Measurements from ENCODE around the gene ASZ1.

Gene ASZ1

GRCh38 chr7:117324960-117325359, 102.3 kb downstream of the ASZ1 start:
- H3K4me2 ChIP-seq (ENCODE audit: low read length) = no peak overlapping the region
- H3K27ac ChIP-seq (ENCODE audit: low read depth, low read length) = no peak overlapping the region
- H3K79me2 ChIP-seq (ENCODE audit: control insufficient read depth, low read length) = no peaks in the 10 kb centered on the region
- H3F3A ChIP-seq (ENCODE audit: control insufficient read depth, insufficient read depth) = no peaks in the 10 kb centered on the region
- no peak for TF ChIP-seq CTCF (IDR thresholded peaks at IDR 0.05; ENCODE audit: low read depth, low read length, poor library complexity, severe bottlenecking)
- no peak for TF ChIP-seq EZH2phosphoT487 (IDR thresholded peaks at IDR 0.05; ENCODE audit: borderline replicate concordance, low read length)
- H4K20me1 ChIP-seq (ENCODE audit: control insufficient read depth, insufficient read depth, low read depth, low read length) = no peaks in the 10 kb centered on the region
- no peaks in the 10 kb centered on the region for H3K36me3 ChIP-seq (ENCODE audit: control insufficient read depth, low read length)
- H3K4me1 ChIP-seq (ENCODE audit: control insufficient read depth, low read length) = no peaks in the 10 kb centered on the region
- H3K4me3 ChIP-seq (ENCODE audit: low read length) = no peak overlapping the region
- peaks cover 14% of the 10 kb centered on the region for H3K27me3 ChIP-seq (ENCODE audit: control insufficient read depth, low read length)
- peaks cover 20% of the 10 kb centered on the region; the same call in 1 of the 2 replicates for H3K9me3 ChIP-seq (ENCODE audit: control insufficient read depth, insufficient read depth, low read length)
- no peaks in the 10 kb centered on the region for H3K9me2 ChIP-seq (replicated peaks; ENCODE audit: control insufficient read depth, low read length)

- Histone ChIP-seq H3K79me2 (ENCODE audit: control insufficient read depth, low read length) (no peaks in the 10 kb centered on the region), H3K4me3 (ENCODE audit: low read length) (no peak overlapping the region), H3K27ac (ENCODE audit: low read depth, low read length) (no peak overlapping the region), H3K36me3 (ENCODE audit: control insufficient read depth, low read length) (no peaks in the 10 kb centered on the region), H3F3A (ENCODE audit: control insufficient read depth, insufficient read depth) (no peaks in the 10 kb centered on the region), H3K9me2 (replicated peaks; ENCODE audit: control insufficient read depth, low read length) (no peaks in the 10 kb centered on the region), H4K20me1 (ENCODE audit: control insufficient read depth, insufficient read depth, low read depth, low read length) (no peaks in the 10 kb centered on the region), H3K4me2 (ENCODE audit: low read length) (no peak overlapping the region), H3K4me1 (ENCODE audit: control insufficient read depth, low read length) (no peaks in the 10 kb centered on the region), H3K27me3 (ENCODE audit: control insufficient read depth, low read length) (peaks cover 19% of the 10 kb centered on the region), H3K9me3 (ENCODE audit: control insufficient read depth, insufficient read depth, low read length) (peaks cover 20% of the 10 kb centered on the region; the same call in 1 of the 2 replicates)
- no peak for TF ChIP-seq EZH2phosphoT487 (IDR thresholded peaks at IDR 0.05; ENCODE audit: borderline replicate concordance, low read length)
- no peak for TF ChIP-seq CTCF (IDR thresholded peaks at IDR 0.05; ENCODE audit: low read depth, low read length, poor library complexity, severe bottlenecking)
Measured at GRCh38 chr7:117323851-117324711, 103.2 kb downstream of the ASZ1 start.

- H4K20me1 ChIP-seq (ENCODE audit: control insufficient read depth, insufficient read depth, low read depth, low read length) = no peaks in the 10 kb centered on the region
- peaks cover 19% of the 10 kb centered on the region for H3K27me3 ChIP-seq (ENCODE audit: control insufficient read depth, low read length)
- TF ChIP-seq EZH2phosphoT487 (IDR thresholded peaks at IDR 0.05; ENCODE audit: borderline replicate concordance, low read length) = no peak
- TF ChIP-seq CTCF (IDR thresholded peaks at IDR 0.05; ENCODE audit: low read depth, low read length, poor library complexity, severe bottlenecking) = no peak
- H3K36me3 ChIP-seq (ENCODE audit: control insufficient read depth, low read length) = no peaks in the 10 kb centered on the region
- H3K4me3 ChIP-seq (ENCODE audit: low read length) = no peak overlapping the region
- no peaks in the 10 kb centered on the region for H3K4me1 ChIP-seq (ENCODE audit: control insufficient read depth, low read length)
- H3K9me3 ChIP-seq (ENCODE audit: control insufficient read depth, insufficient read depth, low read length) = peaks cover 20% of the 10 kb centered on the region; the same call in 1 of the 2 replicates
- no peaks in the 10 kb centered on the region for H3F3A ChIP-seq (ENCODE audit: control insufficient read depth, insufficient read depth)
- H3K9me2 ChIP-seq (replicated peaks; ENCODE audit: control insufficient read depth, low read length) = no peaks in the 10 kb centered on the region
- H3K4me2 ChIP-seq (ENCODE audit: low read length) = no peak overlapping the region
- no peaks in the 10 kb centered on the region for H3K79me2 ChIP-seq (ENCODE audit: control insufficient read depth, low read length)
- no peak overlapping the region for H3K27ac ChIP-seq (ENCODE audit: low read depth, low read length)
Measured at GRCh38 chr7:117323305-117323850, 103.9 kb downstream of the ASZ1 start.
